ENCODE results near the gene NOS1AP. TPM values are rescaled to one million over a fixed set of nuclear protein-coding genes. Genes with fewer than 3 reads are reported as not detected.

NOS1AP gene
- total RNA-seq, 2 experiments from 2014 or later, result 0.18 TPM

DNA sequence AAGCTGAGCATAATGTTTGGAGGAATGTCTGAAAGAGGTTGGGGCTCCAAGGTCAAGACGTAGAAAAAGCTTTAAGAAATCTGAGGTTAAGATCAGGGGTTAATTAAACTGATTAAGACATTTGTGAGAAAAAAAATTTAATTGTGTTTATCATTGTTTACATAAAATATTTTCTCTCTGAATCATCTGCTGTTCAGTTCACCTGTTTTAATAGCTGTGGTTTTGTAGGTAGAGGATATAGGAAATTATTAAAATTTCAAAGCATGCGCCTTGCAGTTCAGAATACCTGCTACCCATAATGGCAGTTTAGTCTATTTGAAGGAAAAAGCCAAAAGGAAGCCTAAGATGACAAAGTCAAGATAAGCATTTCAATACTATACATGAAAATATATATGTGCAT, 154.0 kb downstream of the NOS1AP start:
- Mint-ChIP-seq H3K36me3 (ENCODE audit: low read depth) (no peaks in the 10 kb centered on the region), H3K9me3 (no peaks in the 10 kb centered on the region), H3K4me1 (ENCODE audit: low read depth) (no peaks in the 10 kb centered on the region), H3K4me3 (no peak overlapping the region), H3K27me3 (peaks cover 11% of the 10 kb centered on the region), H3K27ac (no peak overlapping the region)
- ChIA-PET CTCF (no interaction called here), POLR2A (no interaction called here)
- TF ChIP-seq, protein P1, sequence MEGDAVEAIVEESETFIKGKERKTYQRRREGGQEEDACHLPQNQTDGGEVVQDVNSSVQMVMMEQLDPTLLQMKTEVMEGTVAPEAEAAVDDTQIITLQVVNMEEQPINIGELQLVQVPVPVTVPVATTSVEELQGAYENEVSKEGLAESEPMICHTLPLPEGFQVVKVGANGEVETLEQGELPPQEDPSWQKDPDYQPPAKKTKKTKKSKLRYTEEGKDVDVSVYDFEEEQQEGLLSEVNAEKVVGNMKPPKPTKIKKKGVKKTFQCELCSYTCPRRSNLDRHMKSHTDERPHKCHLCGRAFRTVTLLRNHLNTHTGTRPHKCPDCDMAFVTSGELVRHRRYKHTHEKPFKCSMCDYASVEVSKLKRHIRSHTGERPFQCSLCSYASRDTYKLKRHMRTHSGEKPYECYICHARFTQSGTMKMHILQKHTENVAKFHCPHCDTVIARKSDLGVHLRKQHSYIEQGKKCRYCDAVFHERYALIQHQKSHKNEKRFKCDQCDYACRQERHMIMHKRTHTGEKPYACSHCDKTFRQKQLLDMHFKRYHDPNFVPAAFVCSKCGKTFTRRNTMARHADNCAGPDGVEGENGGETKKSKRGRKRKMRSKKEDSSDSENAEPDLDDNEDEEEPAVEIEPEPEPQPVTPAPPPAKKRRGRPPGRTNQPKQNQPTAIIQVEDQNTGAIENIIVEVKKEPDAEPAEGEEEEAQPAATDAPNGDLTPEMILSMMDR (IDR thresholded peaks at IDR 0.05), result no peak
- intact Hi-C loops (cut with micrococcal nuclease), result no loop called here
- no peak for DNase-seq
- ATAC-seq, result no peak

DNA sequence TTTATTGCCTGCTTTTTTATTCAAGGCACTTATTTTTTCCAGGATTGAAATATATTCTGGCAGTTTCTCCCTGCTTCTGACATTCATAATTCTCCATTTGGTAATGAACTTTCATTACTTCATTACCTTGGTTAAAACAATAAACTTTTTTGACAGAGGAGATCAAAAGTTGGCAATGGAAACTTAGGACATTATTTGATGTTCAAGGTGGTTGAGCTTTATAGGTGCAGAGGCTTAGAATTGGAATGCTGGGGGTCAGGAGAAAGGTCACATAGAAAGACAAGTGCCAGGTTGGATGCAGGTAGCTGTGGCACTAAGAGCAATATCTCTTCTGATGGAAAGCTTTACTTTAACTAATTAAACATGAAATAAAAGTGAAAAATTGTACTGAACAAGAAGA, 154.8 kb downstream of the NOS1AP start:
- ChIA-PET POLR2A (interaction anchor here (0.7 kb wide), 1 partner anchor 29 kb away, joined by 3 read pairs; no protein-coding TSS in a partner anchor), CTCF (no interaction called here)
- Mint-ChIP-seq H3K36me3 (ENCODE audit: low read depth) (no peaks in the 10 kb centered on the region), H3K4me1 (ENCODE audit: low read depth) (no peaks in the 10 kb centered on the region), H3K27me3 (peaks cover 13% of the 10 kb centered on the region), H3K27ac (no peak overlapping the region), H3K9me3 (no peaks in the 10 kb centered on the region), H3K4me3 (no peak overlapping the region)
- ATAC-seq, result no peak
- intact Hi-C loops (cut with micrococcal nuclease), result no loop called here
- no peak for DNase-seq
- TF ChIP-seq, protein P1 (IDR thresholded peaks at IDR 0.05), result no peak

DNA sequence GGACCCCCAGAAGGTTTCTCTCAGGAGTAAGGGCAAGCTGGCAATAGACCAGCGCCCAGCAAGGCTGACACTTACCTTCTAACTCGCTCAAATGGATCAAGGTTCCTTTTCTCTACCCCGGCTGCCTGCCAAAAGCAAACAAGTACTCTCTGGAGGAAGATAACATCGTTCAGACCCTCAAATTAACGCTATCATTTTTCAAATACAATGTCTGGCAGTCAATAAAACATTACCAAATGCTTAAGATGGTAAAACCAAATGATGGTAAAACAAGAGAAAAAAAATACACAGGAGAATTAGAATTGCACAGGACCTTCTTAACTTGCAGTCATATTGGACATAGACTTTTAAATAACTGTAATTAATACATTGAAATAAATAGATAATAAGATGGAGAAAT, 159.1 kb downstream of the NOS1AP start:
- no peak for DNase-seq
- no peak overlapping the region for H3K27ac Mint-ChIP-seq
- ATAC-seq, result no peak
- intact Hi-C loops (cut with micrococcal nuclease), result no loop called here
- no peaks in the 10 kb centered on the region for H3K36me3 Mint-ChIP-seq (ENCODE audit: low read depth)
- no peaks in the 10 kb centered on the region for H3K9me3 Mint-ChIP-seq
- POLR2A ChIA-PET, result no interaction called here
- H3K4me1 Mint-ChIP-seq (ENCODE audit: low read depth), result no peaks in the 10 kb centered on the region
- peaks cover 8% of the 10 kb centered on the region for H3K27me3 Mint-ChIP-seq
- TF ChIP-seq, protein P1 (IDR thresholded peaks at IDR 0.05), result no peak
- H3K4me3 Mint-ChIP-seq, result no peak overlapping the region
- CTCF ChIA-PET, result no interaction called here

DNA sequence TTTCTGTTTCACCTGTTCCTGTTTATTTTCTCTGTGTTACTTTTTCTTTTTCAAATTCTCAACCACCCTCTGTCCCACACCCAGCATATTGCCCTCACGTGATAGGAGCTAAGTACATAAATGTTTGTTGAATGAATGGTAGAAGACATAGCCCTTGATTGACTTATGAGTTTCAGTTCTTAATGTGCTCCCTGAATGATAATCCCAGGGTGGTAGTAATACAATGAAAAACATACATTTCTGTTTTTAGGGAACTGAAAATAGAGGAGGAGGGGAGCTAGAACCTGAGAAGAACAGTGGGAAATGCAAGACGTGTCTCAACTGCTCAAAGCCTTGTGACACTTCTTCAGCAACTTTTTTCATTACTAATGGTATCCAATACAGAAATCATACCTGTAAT, 160.1 kb downstream of the NOS1AP start:
- POLR2A ChIA-PET, result no interaction called here
- DNase-seq (no peak), ATAC-seq (no peak)
- Mint-ChIP-seq H3K4me3 (no peak overlapping the region), H3K27me3 (peaks cover 8% of the 10 kb centered on the region), H3K36me3 (ENCODE audit: low read depth) (no peaks in the 10 kb centered on the region), H3K4me1 (ENCODE audit: low read depth) (no peaks in the 10 kb centered on the region), H3K9me3 (no peaks in the 10 kb centered on the region), H3K27ac (no peak overlapping the region)
- CTCF ChIA-PET, result no interaction called here
- TF ChIP-seq, protein P1 (IDR thresholded peaks at IDR 0.05), result no peak
- intact Hi-C loops (cut with micrococcal nuclease), result no loop called here

DNA sequence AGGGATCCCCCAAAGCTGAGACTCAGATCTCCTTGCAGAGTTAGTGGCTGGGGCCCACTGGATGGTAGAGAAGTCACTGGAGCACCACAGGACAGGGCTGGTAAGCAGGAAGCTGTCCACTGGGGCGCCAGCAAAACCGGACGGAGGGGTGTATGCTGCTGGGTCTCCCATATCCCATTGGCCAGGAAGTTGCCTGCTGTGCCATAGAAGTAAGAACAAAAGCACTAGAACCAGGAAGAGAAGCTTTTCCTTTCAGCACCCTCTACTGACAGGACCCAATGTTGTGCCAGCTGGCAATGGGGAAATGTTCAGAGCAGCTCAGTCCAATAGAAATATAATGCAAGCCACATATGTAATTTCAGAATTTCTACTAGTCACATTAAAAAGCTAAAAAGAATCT, 160.6 kb downstream of the NOS1AP start:
- Mint-ChIP-seq H3K36me3 (ENCODE audit: low read depth) (no peaks in the 10 kb centered on the region), H3K4me3 (no peak overlapping the region), H3K9me3 (no peaks in the 10 kb centered on the region), H3K27me3 (peaks cover 8% of the 10 kb centered on the region), H3K27ac (no peak overlapping the region), H3K4me1 (ENCODE audit: low read depth) (no peaks in the 10 kb centered on the region)
- ATAC-seq (no peak), DNase-seq (no peak)
- TF ChIP-seq, protein P1 (IDR thresholded peaks at IDR 0.05), result no peak
- intact Hi-C loops (cut with micrococcal nuclease), result no loop called here
- CTCF ChIA-PET, result no interaction called here
- POLR2A ChIA-PET, result no interaction called here

Measured in activated CD8-positive, alpha-beta T cell treated with anti-CD3 and anti-CD28 coated beads for 36 hours (primary cell).